Endodermal cell (in vitro differentiated cells): ENCODE measurements around the gene DNAH2. TPM values are rescaled to one million over a fixed set of nuclear protein-coding genes. Genes with fewer than 3 reads are reported as not detected.

ENCODE experiments used
- DNase-seq: peaks from one replicate; pipeline ENCODE4 v3.0.0-alpha.2; 2017
- H3K27ac ChIP-seq: 2 replicates; pipeline ENCODE4 v1.5.1; 2013; ENCODE audit warnings: mild to moderate bottlenecking, low read depth, low read length, moderate library complexity
- H3K27me3 ChIP-seq: 2 replicates; pipeline ENCODE4 v1.6.1; 2013; ENCODE audit warnings: mild to moderate bottlenecking, low read length, moderate library complexity; ENCODE audit not compliant: insufficient read depth, control insufficient read depth, poor library complexity, severe bottlenecking
- H3K36me3 ChIP-seq: 2 replicates; pipeline ENCODE4 v1.7.0; 2013; ENCODE audit warnings: mild to moderate bottlenecking, low read length, moderate library complexity; ENCODE audit not compliant: control insufficient read depth, insufficient read depth
- H3K4me1 ChIP-seq: one replicate; pipeline ENCODE4 v1.7.0; 2013; ENCODE audit warnings: low read length; ENCODE audit not compliant: control insufficient read depth, insufficient read depth
- H3K4me3 ChIP-seq: 2 replicates; pipeline ENCODE4 v1.5.1; 2013; ENCODE audit warnings: mild to moderate bottlenecking, low read length, moderate library complexity
- H3K9ac ChIP-seq: 2 replicates; pipeline ENCODE4 v1.6.1; 2013; ENCODE audit warnings: mild to moderate bottlenecking, low read length, moderate library complexity; ENCODE audit not compliant: poor library complexity, severe bottlenecking; ENCODE audit errors: extremely low read depth
- H3K9me3 ChIP-seq: 2 replicates; pipeline ENCODE4 v1.6.1; 2013; ENCODE audit warnings: mild to moderate bottlenecking, low read length, moderate library complexity; ENCODE audit not compliant: control insufficient read depth
- H3K27ac Mint-ChIP-seq: 2 replicates; pipeline ENCODE4 v1.8.0; 2020; ENCODE audit warnings: mixed read lengths
- H3K27me3 Mint-ChIP-seq: 2 replicates; pipeline ENCODE4 v1.8.0; 2021; ENCODE audit warnings: mild to moderate bottlenecking, mixed read lengths; ENCODE audit not compliant: insufficient read depth
- H3K36me3 Mint-ChIP-seq: 2 replicates; pipeline ENCODE4 v1.8.0; 2020; ENCODE audit warnings: low read depth, mixed read lengths
- H3K4me1 Mint-ChIP-seq: 2 replicates; pipeline ENCODE4 v1.8.0; 2020; ENCODE audit warnings: mixed read lengths
- H3K4me3 Mint-ChIP-seq: 2 replicates; pipeline ENCODE4 v1.8.0; 2020; ENCODE audit warnings: mild to moderate bottlenecking, moderate library complexity, mixed read lengths
- H3K9me3 Mint-ChIP-seq: 2 replicates; pipeline ENCODE4 v1.8.0; 2020; ENCODE audit warnings: mild to moderate bottlenecking, mixed read lengths
- CTCF ChIP-seq: fragments of 200-600 bp; sonication (generic); conservative IDR thresholded peaks from 2 replicates; pipeline ENCODE4 v1.5.0; 2021; ENCODE audit warnings: antibody characterized with exemption, mild to moderate bottlenecking
- WGBS, 2 experiments: methylation state at CpG; one replicate each; pipeline versions ENCODE4 v1.1.5 to v1.1.7; 2013; ENCODE audit warnings: missing lambda C conversion rate in 2 of 2, mixed read lengths in 1 of 2; ENCODE audit not compliant: insufficient coverage in 1 of 2, insufficient read length in 1 of 2; 5-methylcytosine and 5-hydroxymethylcytosine counted together
- total RNA-seq, 2 donors: library from RNA; stranded (reverse); fragmentation: NEBNext Ultra II Directional in 1 of 2; extraction: Animal tissue kit (Norgen Biotek cat#: 25700) in 1 of 2; gene quantifications; 2 replicates in 1 of 2; 3 replicates in 1 of 2; pipeline ENCODE4 v1.2.1, GENCODE V29; 2021

DNAH2 gene
- total RNA-seq, 2 donors from 2014 or later, result 0.42 to 0.69 TPM

- Histone ChIP-seq H3K36me3 (no peaks in the 10 kb centered on the region), H3K4me3 (no peak overlapping the region), H3K9me3 (no peaks in the 10 kb centered on the region), H3K27me3 (peaks cover 26% of the 10 kb centered on the region), H3K9ac (no peak overlapping the region), H3K4me1 (no peaks in the 10 kb centered on the region), H3K27ac (no peak overlapping the region)
- WGBS, 2 experiments, result 92 to 97% methylated on average over 3 to 5 of the region's 5 CpGs
- no peak for DNase-seq
- Mint-ChIP-seq H3K36me3 (no peaks in the 10 kb centered on the region), H3K4me3 (no peak overlapping the region), H3K4me1 (no peaks in the 10 kb centered on the region), H3K27ac (no peak overlapping the region), H3K9me3 (no peaks in the 10 kb centered on the region), H3K27me3 (peaks cover 64% of the 10 kb centered on the region)
- no peak for TF ChIP-seq CTCF
These were observed 20.1 kb downstream of the DNAH2 start for GRCh38 chr17:7737601-7738000.

GRCh38 chr17:7739746-7740145 is 22.2 kb downstream of the DNAH2 start:
- no peak overlapping the region for H3K9ac ChIP-seq
- no peaks in the 10 kb centered on the region for H3K36me3 Mint-ChIP-seq
- H3K9me3 ChIP-seq, result no peaks in the 10 kb centered on the region
- no peaks in the 10 kb centered on the region for H3K4me1 Mint-ChIP-seq
- DNase-seq, result no peak
- no peaks in the 10 kb centered on the region for H3K9me3 Mint-ChIP-seq
- no peak for TF ChIP-seq CTCF
- no peaks in the 10 kb centered on the region for H3K36me3 ChIP-seq
- WGBS, 2 experiments, result 85 to 93% methylated on average over 10 to 12 of the region's 14 CpGs
- peaks cover 49% of the 10 kb centered on the region for H3K27me3 Mint-ChIP-seq
- no peak overlapping the region for H3K4me3 ChIP-seq
- no peak overlapping the region for H3K27ac ChIP-seq
- no peak overlapping the region for H3K27ac Mint-ChIP-seq
- no peaks in the 10 kb centered on the region for H3K4me1 ChIP-seq
- no peak overlapping the region for H3K4me3 Mint-ChIP-seq
- H3K27me3 ChIP-seq, result peaks cover 19% of the 10 kb centered on the region

GRCh38 chr17:7740481-7741001 is 23.0 kb downstream of the DNAH2 start:
- Histone ChIP-seq H3K9ac (no peak overlapping the region), H3K4me3 (no peak overlapping the region), H3K9me3 (no peaks in the 10 kb centered on the region), H3K36me3 (no peaks in the 10 kb centered on the region), H3K27ac (no peak overlapping the region), H3K4me1 (no peaks in the 10 kb centered on the region), H3K27me3 (peaks cover 19% of the 10 kb centered on the region)
- 91 to 93% methylated on average over 41 to 42 of the region's 42 CpGs for WGBS, 2 experiments
- H3K4me1 Mint-ChIP-seq, result no peaks in the 10 kb centered on the region
- H3K27ac Mint-ChIP-seq, result no peak overlapping the region
- H3K4me3 Mint-ChIP-seq, result no peak overlapping the region
- H3K27me3 Mint-ChIP-seq, result peaks cover 49% of the 10 kb centered on the region
- TF ChIP-seq CTCF, result no peak
- DNase-seq, result no peak
- H3K9me3 Mint-ChIP-seq, result no peaks in the 10 kb centered on the region
- H3K36me3 Mint-ChIP-seq, result no peaks in the 10 kb centered on the region
